ENCODE measurements around the gene CERK. TPM values are rescaled to one million over a fixed set of nuclear protein-coding genes. Genes with fewer than 3 reads are reported as not detected.
A peak's percentile ranks its signal among the peaks of the same experiment; 100 is the strongest.
"Not testable (repeated sequence)": the region's sequence is repeated elsewhere in the genome, so short reads cannot be mapped to it uniquely, and the experiment has no call there.

The CERK gene
- total and polyA plus RNA-seq, 8 donors = 25.0 to 44.0 (median 40.4) TPM

GRCh38 chr22:46637711-46638600, 100.1 kb downstream of the CERK start:
- ATAC-seq = no peak
- no peaks in the 10 kb centered on the region for H3K27me3 ChIP-seq
- peaks cover 0 to 6% of the 10 kb centered on the region in 2 donors for H3K4me1 ChIP-seq
- no peaks in the 10 kb centered on the region for H3K9me3 ChIP-seq
- H3K36me3 ChIP-seq = peaks cover 0 to 16% of the 10 kb centered on the region in 2 donors
- no peak overlapping the region for H3K4me3 ChIP-seq
- no peak for TF ChIP-seq CTCF (IDR thresholded peaks at IDR 0.05)
- intact Hi-C loops (cut with DNase I) = no loop called here
- DNase-seq = peak in 1 of 4 donors; percentile 63
- H3K27ac ChIP-seq = no peak overlapping the region

GRCh38 chr22:46636221-46637002, 101.6 kb downstream of the CERK start:
- ATAC-seq (no peak), DNase-seq (peak in 1 of 4 donors; percentile 63)
- Histone ChIP-seq H3K36me3 (peaks cover 0 to 16% of the 10 kb centered on the region in 2 donors), H3K27ac (no peak overlapping the region), H3K4me1 (peaks cover 0 to 6% of the 10 kb centered on the region in 2 donors), H3K27me3 (no peaks in the 10 kb centered on the region), H3K4me3 (no peak overlapping the region), H3K9me3 (no peaks in the 10 kb centered on the region)
- intact Hi-C loops (cut with DNase I) = no loop called here
- no peak for TF ChIP-seq CTCF (IDR thresholded peaks at IDR 0.05)

GRCh38 chr22:46635756-46636155, 102.3 kb downstream of the CERK start:
- Histone ChIP-seq H3K27me3 (no peaks in the 10 kb centered on the region), H3K4me1 (peaks cover 0 to 6% of the 10 kb centered on the region in 2 donors), H3K9me3 (no peaks in the 10 kb centered on the region), H3K36me3 (peaks cover 0 to 20% of the 10 kb centered on the region in 2 donors), H3K27ac (no peak overlapping the region), H3K4me3 (no peak overlapping the region)
- peak in 1 of 4 donors; percentile 54 for DNase-seq
- no peak for TF ChIP-seq CTCF (IDR thresholded peaks at IDR 0.05)
- intact Hi-C loops (cut with DNase I) = no loop called here
- peak; percentile 26 for ATAC-seq

- H3K4me1 ChIP-seq; H3K9me3 ChIP-seq; H3K27me3 ChIP-seq; H3K27ac ChIP-seq; H3K4me3 ChIP-seq; intact Hi-C loops (cut with DNase I): not testable (repeated sequence)
- DNase-seq (peak in 2 of 4 donors; percentile 64 to 77), ATAC-seq (peak; percentile 63)
- peaks cover 0 to 25% of the 10 kb centered on the region in 2 donors for H3K36me3 ChIP-seq
These were observed 102.9 kb downstream of the CERK start for GRCh38 chr22:46634973-46635685.

Other genes with a start within 250 kb of the CERK start
- gene CELSR1, start 200.6 kb downstream of the CERK start, total RNA-seq = 10 to 100 TPM; 36.3 to 59.8 TPM
- gene CELSR1, start 200.6 kb downstream of the CERK start, polyA plus RNA-seq (ENCODE audit: insufficient read length in 6 of 6) = 10 to 100 TPM; 24.6 to 39.1 (median 30.5) TPM
- gene GRAMD4, start 117.9 kb downstream of the CERK start, total RNA-seq = 10 to 100 TPM; 61.8 to 78.2 TPM
- 10 to 100 TPM; 25.2 to 51.9 (median 34.7) TPM for gene GRAMD4, start 117.9 kb downstream of the CERK start, polyA plus RNA-seq (ENCODE audit: insufficient read length in 6 of 6)
- gene TBC1D22A, start 24.4 kb upstream of the CERK start, total RNA-seq = 10 to 100 TPM; 27.3 to 33.5 TPM
- 10 to 100 TPM; 14.4 to 17.3 (median 15.1) TPM for gene TBC1D22A, start 24.4 kb upstream of the CERK start, polyA plus RNA-seq (ENCODE audit: insufficient read length in 6 of 6)